GM21717 (cell line): ENCODE measurements around the gene DROSHA.

ENCODE experiments used
- ATAC-seq: cut with Tn5 transposase; IDR thresholded peaks from one replicate; pipeline ENCODE4 v1.9.1; 2021; ENCODE audit warnings: mild to moderate bottlenecking, moderate library complexity; ENCODE audit not compliant: unreplicated experiment

Gene DROSHA

DNA sequence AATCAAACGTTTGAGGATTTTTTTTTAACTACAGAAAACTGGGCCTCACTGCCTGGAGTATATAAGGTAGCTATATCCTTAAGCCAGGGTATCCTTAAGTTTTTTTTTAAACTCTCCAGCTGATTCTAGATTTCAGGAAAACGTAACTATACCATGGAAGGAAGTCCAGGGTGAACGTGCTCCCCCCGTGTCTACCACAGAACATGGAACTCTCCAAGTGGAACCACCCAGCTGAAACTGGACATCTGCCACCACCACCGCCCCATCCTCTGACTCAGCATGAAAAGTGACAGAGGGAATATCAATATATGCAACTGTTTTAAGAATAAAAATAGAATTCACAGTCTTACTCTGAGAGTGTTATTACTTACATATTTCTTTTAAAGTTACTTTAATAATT, 61.3 kb downstream of the DROSHA start:
- ATAC-seq = no peak

DNA sequence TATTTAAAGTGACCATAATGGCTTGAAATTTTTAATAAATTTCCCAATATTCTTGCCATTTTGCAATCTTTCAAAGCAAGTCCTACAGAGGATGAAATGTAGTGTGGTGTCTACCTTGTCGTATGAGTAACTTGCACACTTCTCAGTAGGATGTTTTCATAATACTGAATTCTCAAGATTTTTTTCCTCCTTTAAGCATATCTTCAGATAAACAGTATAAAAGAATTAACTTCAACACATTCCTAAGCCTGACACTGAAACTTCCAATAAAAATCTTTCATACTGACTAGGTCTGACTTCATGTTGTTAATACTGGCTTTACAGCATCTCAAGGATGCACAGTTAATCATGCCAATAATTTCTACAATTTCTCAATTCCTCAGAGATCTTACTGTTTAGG, 62.0 kb downstream of the DROSHA start:
- no peak for ATAC-seq

DNA sequence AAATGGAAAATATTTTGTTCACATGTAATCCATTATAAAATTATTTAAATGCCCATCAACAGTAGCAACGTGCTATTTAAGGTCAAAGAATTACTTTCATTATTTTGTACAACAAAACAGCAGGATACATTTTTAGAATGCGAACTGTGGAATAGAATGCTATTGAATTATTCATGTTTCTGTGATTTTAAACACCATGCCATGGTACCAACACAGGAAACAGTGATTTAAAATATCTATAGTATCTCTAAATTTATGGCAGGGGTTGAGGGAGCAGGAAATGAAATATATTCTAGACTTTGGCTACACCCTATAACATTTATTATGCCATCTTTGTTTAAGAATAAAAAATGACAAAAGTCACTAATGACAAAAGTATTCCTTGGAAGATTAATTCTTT, 62.4 kb downstream of the DROSHA start:
- no peak for ATAC-seq

DNA sequence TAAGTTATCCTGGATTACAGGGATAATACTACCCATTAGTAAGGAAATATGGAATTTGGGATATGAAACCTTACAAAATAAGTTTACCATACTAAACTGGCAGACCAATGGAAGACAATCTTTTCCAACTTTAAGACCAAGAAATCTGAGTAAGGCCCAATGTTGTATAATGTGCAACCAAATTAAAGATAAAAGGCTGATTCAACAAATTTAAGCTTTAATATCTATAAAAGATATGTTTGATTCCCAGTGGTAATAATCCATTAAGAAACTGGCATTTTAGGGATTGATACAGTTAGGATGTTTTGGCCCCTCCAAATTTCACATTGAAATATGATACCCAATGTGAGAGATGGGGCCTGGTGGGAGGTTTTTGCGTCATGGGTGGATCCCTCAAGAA, 66.6 kb downstream of the DROSHA start:
- no peak for ATAC-seq

DNA sequence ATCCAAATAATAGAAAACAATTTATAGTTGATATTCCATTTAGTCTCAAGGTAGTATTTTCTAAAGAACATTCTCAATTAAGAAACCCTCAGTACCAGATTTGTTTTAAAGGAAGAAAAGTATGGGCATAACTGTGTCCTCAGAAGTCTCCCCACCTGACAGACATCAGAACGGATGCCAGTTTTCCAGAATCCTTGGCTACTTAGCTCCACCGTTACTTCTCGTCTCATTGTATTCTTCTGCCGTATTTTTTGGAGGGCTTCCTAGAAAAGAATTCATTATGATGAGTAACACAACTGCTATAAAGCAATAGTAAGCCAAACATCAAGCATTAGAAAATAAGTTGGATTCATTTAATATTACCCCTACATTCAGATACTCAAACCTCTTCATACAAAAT, 67.8 kb downstream of the DROSHA start:
- no peak for ATAC-seq

DNA sequence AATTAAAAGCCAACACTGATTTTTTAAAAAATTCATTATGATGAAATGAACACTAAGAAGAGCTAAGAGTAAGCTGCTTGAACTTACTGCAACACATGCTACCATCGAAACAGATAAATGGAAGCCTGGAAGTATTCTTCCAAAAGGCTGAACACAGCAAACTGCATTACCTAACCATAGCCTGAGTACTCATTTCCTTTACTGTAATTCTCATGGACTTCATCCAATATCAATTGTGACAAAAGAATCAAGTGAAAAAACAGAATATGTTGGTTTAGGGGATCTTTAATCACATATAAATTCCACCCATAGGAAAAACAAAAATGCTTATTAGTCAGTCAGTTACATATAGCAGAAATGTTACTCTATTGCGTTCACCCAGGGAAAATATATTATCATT, 68.5 kb downstream of the DROSHA start:
- ATAC-seq = no peak

DNA sequence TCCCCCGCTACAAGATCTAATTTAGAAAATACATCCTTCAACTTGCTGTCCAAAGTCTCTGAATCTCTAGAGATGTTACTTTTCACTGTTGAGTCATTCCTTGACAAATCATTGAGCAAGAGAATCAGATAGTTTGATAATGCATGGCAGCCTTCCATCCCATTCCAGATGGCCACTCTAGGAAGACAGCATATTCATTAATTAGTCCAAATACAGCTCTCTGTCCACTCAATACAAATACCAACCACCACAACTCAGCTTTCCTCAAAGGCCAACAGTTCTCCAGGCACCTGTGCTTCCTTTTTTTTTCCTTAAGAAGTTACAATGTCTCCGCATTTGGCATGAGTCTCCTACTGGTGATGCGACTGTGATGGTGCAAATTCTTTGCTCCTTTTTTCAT, 72.3 kb downstream of the DROSHA start:
- no peak for ATAC-seq

DNA sequence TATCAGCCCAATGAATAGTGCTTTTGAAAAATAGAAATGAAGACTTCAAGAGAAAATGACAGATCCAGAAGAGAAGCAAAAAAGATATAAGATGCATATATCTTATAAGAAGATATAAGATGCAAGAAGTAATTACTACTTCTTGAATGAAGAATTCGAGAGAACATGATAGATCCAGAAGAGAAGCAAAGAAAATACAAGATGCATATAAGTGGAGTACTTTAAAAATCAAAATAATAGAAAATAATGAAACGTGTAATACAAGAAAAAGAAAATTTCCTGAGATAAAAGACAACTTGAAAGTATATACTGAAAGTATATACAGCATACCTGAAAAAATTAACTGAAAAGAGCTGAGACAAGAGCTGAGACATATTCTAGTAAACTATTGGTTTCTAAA, 76.7 kb downstream of the DROSHA start:
- no peak for ATAC-seq

DNA sequence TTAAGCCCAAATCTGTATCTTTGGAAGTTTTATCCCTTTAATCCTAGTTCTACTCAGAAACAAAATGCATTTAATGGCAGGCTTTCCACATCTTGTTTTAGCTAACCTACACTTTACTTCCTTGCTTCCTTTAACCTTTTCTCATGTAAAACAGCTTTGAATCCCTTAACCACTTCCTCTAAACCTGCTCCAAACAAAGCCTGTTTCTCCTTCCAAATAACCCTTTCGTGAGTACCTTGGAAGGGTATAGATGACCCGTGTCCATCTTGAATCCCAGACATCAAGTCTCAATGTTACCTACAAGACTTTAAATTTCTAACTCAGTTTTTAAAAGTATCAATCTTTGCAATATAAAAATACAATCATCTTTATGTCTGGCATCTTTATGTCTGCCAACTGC, 78.4 kb downstream of the DROSHA start:
- no peak for ATAC-seq

DNA sequence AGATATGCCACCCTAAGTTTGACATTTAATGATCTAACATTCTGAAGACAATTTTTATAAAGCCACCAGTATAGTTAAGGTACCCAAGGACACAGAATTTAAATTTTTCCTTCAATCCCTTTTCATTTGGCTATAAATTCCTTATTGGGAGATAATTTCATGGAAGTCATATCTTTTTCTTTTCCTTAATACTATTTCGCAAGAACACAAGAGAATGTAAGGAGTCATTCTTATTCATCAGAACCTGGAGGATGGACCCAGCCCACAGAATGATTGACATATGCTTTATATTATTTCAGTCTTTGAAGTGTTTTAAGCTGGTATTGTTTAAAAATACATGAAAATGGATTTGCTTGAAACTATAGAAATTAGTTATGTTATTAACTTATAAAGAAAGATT, 79.6 kb downstream of the DROSHA start:
- ATAC-seq = no peak

DNA sequence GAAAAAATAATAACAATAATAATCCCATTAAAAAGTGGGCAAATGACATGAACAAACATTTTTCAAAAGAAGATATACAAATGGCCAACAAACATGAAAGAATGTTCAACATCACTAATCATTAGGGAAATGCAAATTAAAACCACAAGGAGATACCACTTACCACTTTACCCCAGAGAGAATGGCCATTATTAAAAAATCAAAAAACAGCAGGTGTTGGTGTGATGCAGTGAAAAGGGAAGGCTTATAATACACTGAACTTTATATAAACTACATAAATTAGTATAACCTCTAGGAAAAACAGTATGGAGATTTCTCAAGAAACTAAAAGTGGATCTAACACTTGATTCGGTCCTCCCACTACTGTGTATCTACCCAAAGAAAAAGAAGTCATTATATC, 81.9 kb downstream of the DROSHA start:
- no peak for ATAC-seq

DNA sequence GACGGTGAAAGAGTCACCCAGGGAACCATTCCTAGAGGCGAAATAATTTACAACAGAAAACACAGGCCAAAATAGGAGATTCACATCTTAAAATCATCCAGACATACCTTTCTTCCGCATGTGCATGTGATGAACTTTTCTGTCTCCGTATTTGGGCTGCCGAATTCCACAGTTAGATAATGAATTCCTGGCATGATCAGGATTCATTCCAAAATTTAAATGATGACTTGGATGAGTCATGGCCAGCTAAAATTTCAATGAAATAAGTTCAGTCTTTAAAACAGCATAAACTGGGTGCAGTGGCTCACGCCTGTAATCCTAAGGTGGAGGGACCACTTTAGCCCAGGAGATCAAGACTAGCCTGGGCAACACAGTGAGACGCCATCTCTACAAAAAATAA, 82.7 kb downstream of the DROSHA start:
- ATAC-seq = no peak

DNA sequence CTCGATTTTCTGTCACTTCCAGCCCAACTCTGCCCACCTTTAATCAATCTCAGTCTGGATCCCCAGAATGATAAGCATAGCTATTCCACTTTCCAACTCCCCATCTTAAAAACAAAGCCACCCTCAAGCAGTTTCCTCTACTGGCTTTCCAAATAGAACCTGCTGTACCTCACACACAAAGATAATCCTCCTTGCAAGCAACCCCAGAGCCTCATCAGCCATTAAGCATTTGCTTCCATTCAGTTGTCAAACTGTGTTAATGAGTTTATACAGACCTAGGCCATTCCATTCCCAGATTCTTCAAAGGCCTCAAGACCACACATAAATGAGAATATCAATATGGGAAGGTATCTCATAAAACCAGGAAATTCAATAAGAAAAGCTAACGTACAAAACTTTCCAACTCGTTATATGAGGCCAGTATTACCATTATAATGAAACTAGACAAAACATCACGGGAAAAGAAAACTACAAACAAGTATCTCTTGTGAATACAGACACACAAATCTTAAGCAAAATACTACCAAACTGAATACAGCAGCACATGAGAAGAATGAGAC, 86.8 kb downstream of the DROSHA start:
- ATAC-seq = no peak

DNA sequence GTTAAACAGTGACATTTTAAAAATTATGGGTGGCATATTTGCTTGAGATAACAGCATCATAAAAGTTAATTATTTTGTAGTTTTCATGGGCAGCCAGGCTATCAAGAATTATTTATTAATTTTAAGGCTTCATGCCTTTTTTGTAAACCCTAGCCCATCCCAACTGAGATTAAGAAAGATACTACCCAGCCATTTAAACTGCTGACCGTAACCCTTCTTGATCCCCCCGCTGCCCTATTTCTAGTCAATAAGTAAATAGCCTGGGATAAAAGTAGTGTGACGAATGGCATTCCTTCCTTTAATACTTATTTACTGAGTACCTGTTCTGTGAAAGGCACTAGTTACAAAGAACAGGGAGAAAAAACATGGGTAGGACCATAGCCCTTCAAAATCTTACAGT, 88.3 kb downstream of the DROSHA start:
- ATAC-seq = no peak

DNA sequence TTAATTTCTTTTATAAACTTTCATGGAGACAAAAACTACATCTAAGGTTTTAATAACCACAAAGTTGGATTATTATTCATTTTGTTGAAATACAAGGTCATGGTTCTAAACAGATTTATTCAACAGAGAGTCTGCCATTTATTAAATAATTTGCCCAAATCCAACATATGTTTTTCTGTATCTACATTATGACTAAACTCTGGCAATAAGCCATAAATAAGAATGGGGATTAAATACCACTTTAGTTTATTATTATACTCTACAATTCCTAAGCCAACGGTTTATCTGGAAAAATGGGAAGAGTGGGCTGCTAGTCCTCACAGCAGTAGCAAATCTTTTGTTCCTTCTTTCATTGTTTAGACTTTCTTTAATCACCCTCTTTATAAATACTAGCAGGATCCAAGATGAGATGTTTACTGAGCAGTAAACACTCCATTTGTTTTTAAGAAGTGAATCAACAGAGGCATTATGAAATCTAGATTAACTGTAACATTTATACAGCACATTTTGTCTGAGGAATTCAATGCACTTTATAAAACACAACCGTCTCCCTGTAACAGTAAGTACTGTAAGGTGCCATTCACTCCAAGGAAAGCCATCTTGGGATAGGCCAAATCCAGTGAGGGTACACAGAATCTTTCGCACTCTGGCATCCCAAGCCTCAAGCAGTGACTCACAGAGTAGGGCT, 89.7 kb downstream of the DROSHA start:
- no peak for ATAC-seq

DNA sequence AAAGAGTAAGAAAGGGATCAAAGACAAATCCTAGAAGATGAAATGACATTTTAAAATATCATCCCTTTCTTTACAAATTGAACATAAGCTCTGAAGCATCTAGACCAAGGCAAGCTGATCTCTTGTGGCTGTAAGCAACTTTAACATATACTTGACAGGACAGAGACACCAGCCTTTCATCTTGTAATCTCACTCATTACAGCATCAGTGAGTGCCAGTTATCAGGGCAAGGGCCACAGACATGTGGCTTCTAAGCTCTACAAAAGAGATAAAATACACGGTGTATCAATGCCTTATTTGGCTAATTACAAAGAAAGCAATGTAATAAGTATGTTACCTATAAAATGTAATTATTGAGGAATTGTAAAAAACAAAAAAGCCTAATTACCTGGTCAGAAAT, 95.0 kb downstream of the DROSHA start:
- ATAC-seq = no peak

DNA sequence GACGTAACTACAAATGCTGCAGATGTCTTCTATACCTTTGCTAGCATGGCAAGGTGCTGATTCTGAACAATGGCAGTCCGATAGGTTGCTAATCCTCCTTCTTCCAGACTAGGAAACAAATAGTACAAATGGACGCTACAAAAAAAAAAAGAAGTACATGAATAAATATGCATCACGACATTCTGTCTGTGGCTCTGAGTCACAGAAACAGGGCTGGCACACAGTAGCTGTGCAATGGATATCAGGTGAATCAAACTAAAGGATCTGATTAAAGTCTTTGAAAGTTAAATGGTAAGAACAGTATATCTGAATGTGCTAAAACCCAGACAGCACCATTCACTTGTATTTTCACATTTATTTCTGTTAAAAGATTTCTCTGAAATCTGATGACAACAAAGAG, 96.2 kb downstream of the DROSHA start:
- no peak for ATAC-seq

DNA sequence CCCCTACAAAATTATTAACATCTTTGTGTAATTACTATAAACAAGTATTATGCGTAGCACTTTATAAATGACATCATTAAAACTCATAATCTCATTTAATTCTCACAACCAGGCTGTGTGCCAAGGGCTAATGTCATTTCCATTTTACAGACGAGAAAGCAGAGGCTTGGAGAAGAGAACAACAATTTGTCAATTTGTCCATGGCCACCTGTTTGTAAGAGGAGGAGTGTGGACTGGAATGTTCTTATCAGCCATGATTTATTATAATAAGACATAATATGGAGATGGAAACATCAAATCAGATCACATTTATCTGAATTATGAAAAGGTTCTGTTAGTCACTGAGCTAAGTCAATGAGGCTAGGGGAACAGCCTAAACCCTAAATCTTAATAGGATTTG, 97.0 kb downstream of the DROSHA start:
- no peak for ATAC-seq

DNA sequence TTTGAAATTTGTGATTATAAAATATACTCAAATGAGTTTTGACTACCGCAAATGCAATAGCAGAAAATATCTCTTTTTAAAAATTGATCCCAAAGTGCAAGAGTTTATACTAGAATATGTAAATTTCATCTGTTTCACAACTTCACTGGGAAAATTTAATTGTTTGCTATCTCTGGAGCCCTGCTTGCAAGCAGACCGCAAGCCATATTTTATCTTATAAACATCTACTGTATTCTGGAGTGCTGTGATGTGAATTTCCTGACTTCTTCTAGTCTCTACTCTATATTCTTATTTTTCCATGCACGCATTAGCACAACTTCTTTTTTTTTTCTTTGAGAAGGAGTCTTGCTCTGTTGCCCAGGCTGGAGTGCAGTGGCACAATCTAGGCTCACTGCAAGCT, 98.7 kb downstream of the DROSHA start:
- no peak for ATAC-seq

DNA sequence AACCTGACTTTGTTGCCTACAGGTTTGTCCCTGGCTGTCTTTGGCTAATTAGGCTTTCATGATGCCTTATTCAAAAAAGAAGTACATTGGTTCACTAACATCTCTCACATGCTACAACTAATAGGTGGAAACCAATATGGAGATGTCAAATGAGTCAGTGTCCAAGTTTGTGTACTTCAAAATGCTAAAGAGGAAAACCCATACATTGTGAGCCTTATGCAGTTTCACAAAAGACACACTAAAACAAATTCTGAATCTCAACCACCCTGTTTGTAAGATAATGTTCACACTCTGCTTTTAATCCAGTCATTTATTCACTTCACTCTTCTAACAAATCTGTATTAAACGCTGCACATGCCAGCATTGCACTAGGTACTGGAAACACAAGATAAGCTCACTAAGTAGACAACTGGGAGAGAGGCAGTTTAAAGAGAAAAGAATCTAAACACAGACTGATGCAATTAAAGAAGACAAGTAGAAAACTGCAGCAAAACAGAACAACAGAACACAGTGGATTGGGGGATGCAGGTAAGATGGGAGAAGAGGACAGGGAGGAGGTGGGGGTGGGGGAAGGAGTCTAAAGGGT, 104.1 kb downstream of the DROSHA start:
- ATAC-seq = no peak

DNA sequence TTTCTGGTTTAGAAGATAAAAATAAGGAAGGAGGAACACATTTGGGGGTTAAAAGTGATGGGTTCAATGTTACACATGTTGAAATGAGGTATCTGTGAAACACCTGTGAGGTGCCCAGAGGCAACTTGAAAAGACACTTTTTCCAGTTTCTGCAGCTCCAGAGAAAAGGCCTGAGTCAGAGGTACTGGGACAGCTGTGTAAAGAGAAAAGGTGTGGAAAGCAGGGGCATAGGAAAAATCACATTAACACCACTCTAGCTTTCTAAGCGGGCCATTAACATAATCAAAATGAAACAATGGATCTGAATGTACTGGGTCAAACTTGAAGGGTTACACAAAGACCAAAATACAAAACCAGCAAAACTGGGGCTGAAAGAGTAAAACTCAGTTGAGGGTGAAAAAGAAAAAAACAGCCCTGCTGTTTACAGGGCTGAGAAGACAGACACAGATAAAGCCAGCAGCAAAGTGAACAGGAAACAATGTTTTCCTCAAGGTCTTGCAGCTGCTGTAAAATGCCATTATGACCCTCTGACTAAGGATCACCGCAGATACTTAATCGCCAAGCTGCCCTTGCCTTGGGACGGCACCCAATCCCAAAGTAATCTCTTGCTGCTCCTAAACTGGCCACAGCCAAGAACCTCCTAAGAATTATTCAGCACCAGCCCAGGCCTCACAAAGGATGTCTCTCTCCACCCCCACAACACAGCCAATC, 104.7 kb downstream of the DROSHA start:
- no peak for ATAC-seq
